Retina (tissue), 1 donor: ENCODE measurements around the gene KCNA2.

Experiments
- DNase-seq: peaks from one replicate; pipeline ENCODE4 v3.0.0-alpha.2; 2016

Gene KCNA2

GRCh38 chr1:110628323-110629105 lies 22.4 kb upstream of the KCNA2 start:
- DNase-seq: no peak

DNA sequence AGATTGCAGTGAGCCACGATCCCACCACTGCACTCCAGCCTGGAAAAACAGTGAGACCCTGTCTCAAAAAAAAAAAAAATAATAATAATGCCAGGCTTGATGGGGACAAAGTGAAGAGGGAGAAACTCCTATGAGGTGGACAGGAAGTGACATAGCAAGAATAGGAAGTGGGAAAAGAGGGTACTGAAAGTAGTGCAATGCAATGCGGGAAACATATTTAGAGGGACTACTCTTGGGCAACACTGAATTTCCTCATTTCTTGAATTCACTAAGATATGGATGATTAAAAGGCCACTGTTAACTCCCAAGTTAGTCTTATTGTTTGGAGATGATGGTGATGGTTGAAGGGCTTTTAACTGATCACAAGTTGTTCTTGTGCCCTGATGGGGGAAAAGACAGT lies 21.6 kb upstream of the KCNA2 start:
- DNase-seq: no peak

GRCh38 chr1:110626889-110627288 lies 20.7 kb upstream of the KCNA2 start:
- DNase-seq: no peak

- no peak for DNase-seq
Observed at GRCh38 chr1:110620686-110621085, 14.5 kb upstream of the KCNA2 start.

GRCh38 chr1:110620250-110620615 lies 14.1 kb upstream of the KCNA2 start:
- DNase-seq: no peak

DNA sequence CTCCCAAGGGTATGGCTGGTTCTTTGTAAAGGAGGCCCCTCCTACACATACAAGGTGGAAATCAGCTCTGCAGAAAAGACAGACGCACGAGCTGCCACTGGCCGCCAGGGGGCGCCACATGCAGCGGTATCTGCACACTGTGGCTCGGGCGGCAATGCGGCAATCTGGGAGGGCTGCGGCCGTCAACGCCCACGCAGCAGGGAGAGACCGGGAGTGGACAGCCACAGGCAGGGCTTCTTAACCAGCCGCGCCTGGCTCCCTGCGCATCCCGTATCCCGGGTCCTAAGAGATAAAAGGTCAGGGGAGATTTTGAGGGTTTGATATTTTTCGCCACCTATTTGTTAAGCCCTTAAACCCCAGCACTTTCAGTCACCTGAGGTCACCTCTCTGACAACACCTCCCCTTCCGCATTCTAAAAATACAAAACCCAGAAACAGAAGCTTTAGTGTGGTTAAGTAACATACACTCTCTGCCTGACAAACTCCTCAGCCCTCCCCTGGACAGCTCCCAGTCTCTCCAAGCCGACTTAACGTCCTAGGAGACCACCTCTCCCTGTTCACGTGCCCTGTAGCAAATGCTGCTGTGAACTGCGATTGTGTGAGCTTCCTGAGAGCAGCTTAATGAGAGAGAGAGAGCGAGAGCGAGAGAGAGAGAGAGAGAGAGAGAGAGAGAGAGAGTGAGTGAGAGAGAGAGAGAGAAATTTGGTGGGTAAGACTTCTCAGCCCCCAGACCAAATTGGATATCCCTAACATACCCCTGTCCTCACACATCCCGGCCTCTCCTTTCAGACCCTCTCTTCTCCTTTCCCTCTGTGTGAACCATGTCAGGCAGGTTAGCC lies 13.5 kb upstream of the KCNA2 start:
- peak; percentile 91 for DNase-seq

- no peak for DNase-seq
Observed at GRCh38 chr1:110618668-110619067, 12.5 kb upstream of the KCNA2 start.

GRCh38 chr1:110617589-110617988 lies 11.4 kb upstream of the KCNA2 start:
- no peak for DNase-seq

GRCh38 chr1:110617116-110617515 lies 11.0 kb upstream of the KCNA2 start:
- no peak for DNase-seq

DNA sequence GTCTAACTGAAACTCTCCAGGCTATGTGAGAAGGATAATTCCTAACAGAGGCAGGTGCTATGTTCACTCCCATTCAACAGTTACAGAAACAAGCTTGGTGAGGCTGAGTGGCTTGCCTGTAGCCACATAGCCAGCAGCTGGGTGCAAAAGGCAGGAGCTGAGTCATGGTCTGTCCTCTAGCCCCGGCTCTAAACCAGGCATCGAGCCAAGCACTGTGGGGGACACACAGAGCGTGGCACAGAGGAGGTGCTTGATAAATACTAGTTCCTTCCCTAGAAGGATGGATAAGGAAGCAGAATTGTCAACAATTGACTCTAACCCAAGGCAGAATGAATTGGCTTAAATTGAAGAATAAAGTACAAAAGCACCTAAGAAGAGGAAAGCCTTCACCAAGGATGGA lies 10.4 kb upstream of the KCNA2 start:
- no peak for DNase-seq

DNA sequence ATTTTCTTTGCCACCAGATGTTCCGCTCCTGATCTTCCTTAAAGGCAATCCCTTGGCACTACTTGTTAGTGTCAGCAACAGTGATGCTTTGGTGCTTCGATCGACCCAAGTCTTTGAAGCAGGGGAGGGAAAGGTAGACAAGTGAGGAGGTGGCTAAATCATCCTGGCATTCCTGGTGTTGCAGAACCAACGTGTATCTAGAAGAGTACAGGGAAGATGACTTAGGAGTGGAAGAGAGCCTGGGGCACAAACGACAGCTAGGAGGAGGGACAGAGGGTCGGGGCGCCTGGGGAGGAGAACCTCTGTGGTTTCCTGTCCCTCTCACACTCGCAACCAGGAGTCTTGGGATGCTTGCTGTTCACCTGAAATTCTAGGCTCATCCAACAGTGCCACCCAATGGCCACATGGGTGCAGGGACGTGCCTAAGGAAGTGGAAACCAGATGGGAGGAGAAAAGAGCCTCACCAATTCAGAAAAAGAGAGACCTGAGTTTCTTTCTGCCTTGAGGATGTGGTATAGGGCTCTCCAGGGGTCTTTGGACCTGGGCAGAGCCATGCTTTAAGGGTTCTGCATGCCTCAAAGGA lies 9.5 kb upstream of the KCNA2 start:
- peak; percentile 78 for DNase-seq

GRCh38 chr1:110612060-110612745 lies 6.0 kb upstream of the KCNA2 start:
- DNase-seq: no peak

DNA sequence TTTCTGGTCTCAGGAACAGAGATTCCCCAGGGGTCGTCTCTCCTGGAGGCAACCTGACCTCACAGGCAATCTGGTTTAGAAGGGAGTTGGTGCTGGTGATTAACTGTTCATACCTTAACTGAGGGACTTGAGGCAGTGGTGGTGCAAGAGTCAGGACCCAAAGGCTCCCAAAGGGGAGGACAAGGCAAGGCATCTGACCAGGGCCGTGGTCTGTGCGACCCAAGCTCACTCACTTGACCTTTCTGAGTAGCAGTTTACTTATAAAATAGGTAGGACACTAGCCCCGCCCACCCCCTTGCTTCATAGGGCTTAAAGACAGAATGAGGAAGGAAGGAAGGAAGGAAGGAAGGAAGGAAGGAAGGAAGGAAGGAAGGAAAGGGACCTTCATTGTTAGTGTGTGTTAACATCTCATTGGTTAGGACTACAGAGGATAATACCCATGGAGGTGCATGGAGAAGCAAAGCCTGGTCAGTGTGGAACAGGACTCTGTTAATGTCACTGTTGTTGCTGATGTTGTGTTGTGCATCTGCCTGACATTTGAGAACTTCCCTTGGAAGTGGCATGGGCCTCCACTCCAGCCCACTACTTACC lies 4.6 kb upstream of the KCNA2 start:
- DNase-seq: no peak

- no peak for DNase-seq
Observed at GRCh38 chr1:110610084-110610483, 3.9 kb upstream of the KCNA2 start.

DNA sequence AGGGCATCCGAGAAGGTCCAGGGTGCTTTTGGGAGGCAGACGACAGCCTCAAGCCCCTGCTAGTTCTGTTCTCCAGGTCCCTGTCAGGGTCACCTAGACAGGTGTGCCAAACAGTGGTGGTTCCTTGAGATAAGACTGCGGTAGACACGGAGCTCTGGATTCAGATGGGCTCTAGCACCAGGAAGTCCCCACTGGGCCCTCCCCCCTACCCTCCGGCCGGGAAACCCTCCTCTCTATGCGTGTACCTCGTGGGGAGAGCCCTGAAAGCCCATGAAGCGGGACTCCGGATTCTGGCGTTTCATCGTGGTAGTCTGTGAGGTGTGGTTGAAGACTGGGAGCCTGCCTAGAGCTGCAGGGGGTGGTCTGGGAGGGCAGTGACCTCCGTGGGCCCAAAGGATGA lies 2.1 kb upstream of the KCNA2 start:
- DNase-seq: no peak

- DNase-seq: peak; percentile 62
Observed at GRCh38 chr1:110607536-110608230, 1.5 kb upstream of the KCNA2 start.

DNA sequence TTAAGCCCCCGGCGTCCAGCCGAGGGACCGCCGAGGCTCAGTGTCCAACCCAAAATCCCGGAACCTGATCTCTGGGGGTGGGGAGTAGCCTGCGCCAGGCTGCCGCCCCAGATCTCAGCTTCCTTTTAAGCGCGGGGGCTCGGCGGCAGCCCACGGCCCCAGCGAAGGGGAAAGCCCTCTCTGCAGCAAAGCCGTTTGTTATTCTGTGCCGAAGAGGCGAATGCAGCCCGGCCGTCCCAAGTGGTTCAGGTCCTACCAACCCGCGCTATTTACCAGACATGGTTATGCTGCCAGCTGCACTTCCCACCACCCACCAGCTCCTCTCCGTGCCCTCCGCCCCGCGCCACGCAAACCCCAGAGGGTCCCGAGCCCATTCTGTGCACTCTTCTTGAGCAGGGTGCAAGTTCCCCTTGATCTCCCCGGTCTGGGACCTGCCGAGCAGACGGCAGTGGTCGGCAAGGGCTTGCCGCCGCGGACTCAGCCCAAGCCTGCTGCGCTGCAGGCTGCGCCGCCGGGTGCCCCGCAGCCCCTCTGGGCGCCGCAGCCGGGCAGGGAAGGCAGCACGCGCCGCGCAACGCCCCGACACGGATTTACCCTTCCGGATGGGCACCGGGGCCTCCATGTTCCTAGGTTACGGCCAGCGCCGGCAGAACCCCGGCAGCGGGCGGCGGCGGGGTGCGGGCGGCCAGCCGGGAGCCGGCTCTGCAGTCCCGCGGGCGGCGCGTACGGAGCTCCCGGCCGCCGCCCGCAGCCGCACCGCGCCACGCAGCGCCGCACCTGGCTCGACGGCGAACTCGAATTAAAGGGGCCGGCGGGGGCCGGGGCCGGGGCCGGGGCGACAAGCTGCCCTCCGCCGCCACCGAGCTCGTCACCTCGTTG lies 738 bp upstream of the KCNA2 start:
- peak; percentile 87 for DNase-seq

- DNase-seq: no peak
Observed at GRCh38 chr1:110605446-110605845, 712 bp downstream of the KCNA2 start.

DNA sequence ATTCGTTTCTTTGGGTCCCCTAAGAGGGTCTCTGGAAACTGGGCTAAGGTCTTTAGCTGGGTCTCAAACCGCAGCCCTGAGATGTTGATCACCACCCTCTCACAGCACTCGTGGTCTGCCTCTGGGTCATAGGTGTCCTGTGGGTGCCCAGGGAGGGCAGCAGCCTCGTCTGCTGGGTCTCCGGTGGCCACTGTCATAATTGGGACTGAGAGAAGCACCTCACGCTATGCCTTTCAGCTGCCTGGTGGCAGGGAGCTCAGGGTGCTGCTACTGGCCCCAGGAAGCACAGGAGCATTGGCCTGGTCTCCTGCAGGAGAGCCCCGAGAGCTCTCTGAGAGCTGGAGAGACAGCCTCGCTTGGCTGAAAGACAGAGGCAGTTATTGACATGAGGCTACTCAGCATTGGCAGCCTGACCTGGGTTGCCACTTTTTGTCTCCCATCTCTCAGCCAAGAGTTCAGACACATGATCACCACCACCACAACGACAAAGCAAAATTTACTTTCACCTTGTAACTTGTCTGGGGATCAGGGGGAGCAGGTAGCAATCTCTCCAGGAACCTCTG lies 1.5 kb downstream of the KCNA2 start:
- DNase-seq: no peak

DNA sequence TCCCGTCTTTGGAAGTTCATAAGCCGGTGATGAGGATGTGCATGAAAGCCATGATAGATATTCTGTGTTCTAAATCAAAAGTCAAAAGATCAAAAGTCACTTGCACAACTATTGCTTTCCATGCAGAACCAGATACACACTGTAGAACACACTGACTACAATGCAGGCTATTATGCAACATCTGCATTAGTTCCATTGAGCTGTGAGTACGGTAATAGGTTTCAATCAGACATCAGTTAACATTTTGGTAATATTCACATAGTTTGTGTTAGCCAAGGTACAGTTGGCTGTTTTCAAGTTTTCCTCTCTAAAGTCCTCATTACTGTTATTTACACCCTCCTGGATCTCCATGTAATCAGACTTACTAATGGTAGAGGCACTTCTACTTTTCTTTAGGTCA lies 3.1 kb downstream of the KCNA2 start:
- DNase-seq: no peak

DNA sequence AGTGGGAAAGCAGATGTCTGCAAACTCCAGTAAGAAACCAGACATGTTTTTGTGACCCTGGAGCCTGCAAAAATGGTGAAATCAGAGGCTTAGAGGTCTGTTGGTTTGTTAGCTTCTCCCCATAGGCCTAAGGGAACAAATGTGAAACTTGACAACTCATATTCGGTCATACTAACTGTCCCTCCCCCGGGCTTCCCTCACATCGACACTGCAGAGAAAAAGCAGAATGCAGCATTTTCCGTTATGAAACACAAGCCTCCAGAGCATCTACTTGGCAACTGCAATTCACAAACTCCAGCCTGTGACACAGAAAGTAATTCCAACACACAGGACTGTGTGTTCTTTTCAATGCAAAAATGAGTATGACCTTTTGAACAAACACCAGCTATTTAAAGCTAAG lies 3.7 kb downstream of the KCNA2 start:
- DNase-seq: no peak
